HG03342 (cell line): ENCODE measurements around the gene ANKS1A.
"Not testable (repeated sequence)": the region's sequence is repeated elsewhere in the genome, so short reads cannot be mapped to it uniquely, and the experiment has no call there.

Experiments used
- ATAC-seq: cut with Tn5 transposase; IDR thresholded peaks from one replicate; pipeline ENCODE4 v1.9.1; 2021; ENCODE audit warnings: mild to moderate bottlenecking, moderate library complexity; ENCODE audit not compliant: unreplicated experiment

ANKS1A gene

GRCh38 chr6:34888874-34889555, at the start of gene ANKS1A:
TSS of gene ANKS1A (plus strand) at chr6:34889255. CDS start at chr6:34889403, 148 bp downstream.
- ATAC-seq = peak; percentile 50

- no peak for ATAC-seq
These were observed 49.2 kb upstream of the ANKS1A start for GRCh38 chr6:34839666-34840352.

- not testable (repeated sequence) for ATAC-seq
These were observed 40.0 kb upstream of the ANKS1A start for GRCh38 chr6:34849066-34849465.

GRCh38 chr6:34851361-34851760, 37.7 kb upstream of the ANKS1A start:
- ATAC-seq = no peak

GRCh38 chr6:34852406-34853085, 36.5 kb upstream of the ANKS1A start:
- ATAC-seq = no peak

- no peak for ATAC-seq
These were observed 33.6 kb upstream of the ANKS1A start for GRCh38 chr6:34855463-34855862.

GRCh38 chr6:34858681-34859080, 30.4 kb upstream of the ANKS1A start:
- no peak for ATAC-seq

GRCh38 chr6:34859951-34860350, 29.1 kb upstream of the ANKS1A start:
- ATAC-seq = no peak

- no peak for ATAC-seq
These were observed 28.3 kb upstream of the ANKS1A start for GRCh38 chr6:34860776-34861175.

GRCh38 chr6:34864007-34864406, 25.0 kb upstream of the ANKS1A start:
- no peak for ATAC-seq

GRCh38 chr6:34865107-34865506, 23.9 kb upstream of the ANKS1A start:
- no peak for ATAC-seq

GRCh38 chr6:34866509-34866908, 22.5 kb upstream of the ANKS1A start:
- no peak for ATAC-seq

GRCh38 chr6:34867484-34867883, 21.6 kb upstream of the ANKS1A start:
- no peak for ATAC-seq

- ATAC-seq = no peak
These were observed 17.2 kb upstream of the ANKS1A start for GRCh38 chr6:34871853-34872252.

- no peak for ATAC-seq
These were observed 16.7 kb upstream of the ANKS1A start for GRCh38 chr6:34872332-34872731.

GRCh38 chr6:34875292-34876213, 13.5 kb upstream of the ANKS1A start:
- ATAC-seq = no peak

GRCh38 chr6:34876472-34876871, 12.6 kb upstream of the ANKS1A start:
- no peak for ATAC-seq

GRCh38 chr6:34877259-34877658, 11.8 kb upstream of the ANKS1A start:
- ATAC-seq = no peak

GRCh38 chr6:34877869-34878485, 11.1 kb upstream of the ANKS1A start:
- ATAC-seq = no peak

- ATAC-seq = not testable (repeated sequence)
These were observed 5.0 kb upstream of the ANKS1A start for GRCh38 chr6:34884073-34884472.
